GM19193 (cell line): ENCODE measurements around the gene APOL3.
A peak's percentile ranks its signal among the peaks of the same experiment; 100 is the strongest.

Experiments used
- POLR2A ChIP-seq: IDR thresholded peaks from 4 replicates; pipeline ENCODE4 v1.6.1; 2011; ENCODE audit not compliant: insufficient read depth, insufficient read length; ENCODE audit errors: extremely low read depth

The APOL3 gene

DNA sequence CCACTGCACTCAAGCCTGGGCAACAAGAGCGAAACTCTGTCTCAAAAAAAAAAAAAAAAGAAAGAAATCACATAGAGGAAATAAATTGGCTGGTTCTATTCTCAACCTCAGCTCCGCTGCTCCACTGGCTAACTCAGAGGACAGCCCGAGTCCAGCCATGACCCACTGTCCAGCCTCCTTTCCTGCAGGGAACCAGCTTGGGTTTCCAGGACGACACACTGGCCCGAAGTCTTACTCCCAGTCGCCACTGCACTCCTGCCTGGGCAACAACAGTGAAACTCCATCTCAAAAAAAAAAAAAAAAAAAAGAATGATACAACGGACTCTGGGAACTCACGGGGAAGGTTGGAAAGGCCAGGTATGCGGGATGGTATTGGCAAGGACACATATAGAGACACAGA, 31.5 kb downstream of the APOL3 start:
- TF ChIP-seq POLR2A = no peak

DNA sequence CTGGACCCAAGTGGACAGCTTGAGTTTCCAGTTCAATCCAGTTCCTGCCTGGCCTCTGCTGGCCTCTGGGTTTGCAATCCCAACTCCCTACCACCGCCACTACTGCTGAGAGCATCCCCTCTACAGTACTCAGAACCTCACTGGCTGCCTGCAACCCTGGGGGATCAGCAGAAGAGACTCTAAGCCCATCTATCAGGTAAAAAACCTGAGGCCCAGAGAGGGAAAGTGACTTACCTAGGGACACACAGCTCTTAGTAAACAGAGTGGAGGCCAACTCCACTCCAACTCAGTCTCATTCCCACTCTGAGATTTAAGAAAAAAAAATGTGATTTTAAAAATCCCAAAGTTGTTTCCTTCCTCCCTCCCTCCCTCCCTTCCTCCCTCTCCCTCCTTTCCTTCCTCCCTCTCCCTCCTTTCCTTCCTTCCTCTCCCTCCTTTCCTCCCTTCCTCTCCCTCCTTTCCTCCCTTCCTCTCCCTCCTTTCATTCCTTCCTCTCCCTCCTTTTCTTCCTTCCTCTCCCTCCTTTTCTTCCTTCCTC, 34.5 kb downstream of the APOL3 start:
- TF ChIP-seq POLR2A = no peak

DNA sequence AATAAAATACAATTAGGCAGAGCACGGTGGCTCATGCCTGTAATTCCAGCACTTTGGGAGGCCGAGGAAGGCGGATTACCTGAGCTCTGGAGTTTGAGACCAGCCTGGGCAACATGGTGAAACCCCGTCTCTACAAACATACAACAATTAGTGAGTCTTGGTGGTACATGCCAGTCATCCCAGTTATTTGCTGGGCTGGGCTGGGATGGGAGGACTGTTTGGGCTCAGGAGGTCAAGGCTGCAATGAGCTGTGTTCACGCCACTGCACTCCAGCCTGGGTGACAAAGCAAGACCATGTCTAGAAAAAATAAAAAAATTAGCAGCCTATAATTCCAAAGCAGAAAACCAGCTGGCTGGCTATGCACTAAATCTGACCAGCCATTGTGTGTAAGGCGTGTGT, 35.1 kb downstream of the APOL3 start:
- no peak for TF ChIP-seq POLR2A

DNA sequence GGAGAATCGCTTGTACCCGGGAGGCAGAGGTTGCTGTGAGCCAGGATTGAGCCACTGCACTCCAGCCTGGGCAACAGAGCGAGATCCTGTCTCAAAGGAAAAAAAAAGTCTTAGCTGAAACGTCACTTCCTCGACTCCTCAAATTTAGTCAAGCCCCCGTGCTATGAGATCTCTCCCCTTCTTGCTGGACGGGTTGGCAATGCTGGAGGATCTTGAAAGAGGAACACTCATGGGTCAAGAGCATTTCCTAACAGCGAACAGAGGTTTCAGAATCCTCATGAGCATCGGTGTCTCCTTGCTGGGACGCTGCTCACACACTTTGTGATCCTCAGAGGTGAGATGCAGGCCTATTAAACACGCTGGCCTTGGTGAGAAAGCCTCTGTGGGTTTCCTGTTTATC, 35.9 kb downstream of the APOL3 start:
- TF ChIP-seq POLR2A = no peak

DNA sequence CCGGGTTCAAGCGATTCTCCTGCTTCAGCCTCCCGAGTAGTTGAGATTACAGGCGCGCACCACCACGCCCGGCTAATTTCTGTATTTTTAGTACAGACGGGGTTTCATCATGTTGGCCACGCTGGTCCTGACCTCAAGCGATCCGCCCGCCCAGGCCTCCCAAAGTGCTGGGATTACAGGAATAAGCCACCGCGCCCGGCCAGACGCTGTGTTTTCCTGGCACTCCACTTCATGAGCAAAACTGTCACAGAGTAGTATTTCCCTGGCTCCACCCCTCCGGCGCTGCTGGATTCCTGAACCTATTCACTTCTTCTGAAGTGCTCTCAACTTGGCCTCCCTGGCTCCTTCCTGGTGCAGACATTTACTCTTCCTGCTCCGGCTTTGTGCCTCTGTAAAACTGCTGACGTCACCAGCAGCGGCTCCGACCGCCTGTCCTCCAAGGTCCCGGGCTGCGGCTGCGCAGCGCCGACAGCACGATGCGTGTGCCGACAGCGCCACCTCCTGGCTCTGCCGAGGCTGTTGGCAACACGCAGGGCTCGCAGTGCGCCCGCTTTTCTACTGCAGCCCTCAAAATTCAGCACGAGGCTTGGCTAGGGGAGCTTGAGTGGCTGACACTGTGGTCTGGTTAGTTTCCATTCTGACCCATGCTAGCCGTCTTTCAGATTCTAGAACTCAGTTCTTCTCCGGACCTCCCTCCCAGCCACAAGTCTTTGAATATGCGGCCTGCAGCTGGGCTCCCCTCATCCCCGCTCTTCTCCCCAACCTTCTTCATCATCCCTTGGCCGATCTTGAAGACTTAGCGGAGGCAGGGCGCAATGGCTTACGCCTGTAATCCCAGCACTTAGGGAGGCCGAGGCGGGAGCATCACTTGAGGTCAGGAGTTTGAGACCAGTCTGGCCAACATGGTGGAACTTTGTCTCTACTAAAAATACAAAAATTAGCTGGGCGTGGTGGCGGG, 36.6 kb downstream of the APOL3 start:
- peak; percentile 22 for TF ChIP-seq POLR2A

DNA sequence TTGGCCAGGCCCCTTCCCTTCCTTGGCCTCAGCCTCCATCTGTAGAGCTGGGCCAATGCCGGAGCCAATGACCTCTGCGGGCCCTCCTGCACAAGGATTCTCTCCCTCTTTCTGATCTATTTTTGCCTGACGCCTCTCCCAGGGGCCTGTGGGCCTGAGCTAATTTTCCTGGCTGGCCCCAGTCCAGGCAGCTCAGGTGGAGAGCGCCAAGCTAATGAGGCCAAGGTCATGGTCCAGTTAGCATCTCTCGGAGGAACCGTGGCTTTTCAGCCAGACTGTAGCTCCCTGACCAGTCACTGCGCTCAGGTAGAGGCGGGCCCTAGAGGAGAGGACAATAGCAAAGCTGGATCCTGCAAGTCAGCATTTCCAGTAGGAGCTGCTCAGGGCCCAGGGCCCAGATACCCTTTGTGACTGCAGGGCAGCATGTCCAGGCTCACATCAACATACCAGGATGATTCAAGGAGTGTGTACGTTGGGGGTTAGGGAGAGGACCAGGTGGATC, 43.5 kb downstream of the APOL3 start:
- TF ChIP-seq POLR2A = no peak

DNA sequence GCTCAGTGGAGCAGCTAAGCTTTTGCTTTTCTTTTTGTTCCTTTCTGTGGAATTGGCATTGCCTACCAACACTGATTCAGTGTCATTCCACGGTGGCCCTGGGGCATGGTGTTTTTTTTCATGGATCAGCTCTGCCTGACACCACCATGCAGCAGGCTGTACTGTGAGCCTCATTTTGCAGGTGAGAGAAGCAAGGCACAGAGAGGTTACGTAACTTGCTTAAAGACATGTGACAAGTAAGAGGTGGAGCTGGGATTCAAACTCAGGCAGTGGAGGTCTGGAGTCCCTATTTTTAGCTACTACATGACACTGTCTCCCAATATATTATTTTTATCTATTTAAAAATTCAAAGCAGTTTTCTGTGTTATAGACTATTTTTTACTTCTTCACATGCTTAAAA, 44.4 kb downstream of the APOL3 start:
- no peak for TF ChIP-seq POLR2A

DNA sequence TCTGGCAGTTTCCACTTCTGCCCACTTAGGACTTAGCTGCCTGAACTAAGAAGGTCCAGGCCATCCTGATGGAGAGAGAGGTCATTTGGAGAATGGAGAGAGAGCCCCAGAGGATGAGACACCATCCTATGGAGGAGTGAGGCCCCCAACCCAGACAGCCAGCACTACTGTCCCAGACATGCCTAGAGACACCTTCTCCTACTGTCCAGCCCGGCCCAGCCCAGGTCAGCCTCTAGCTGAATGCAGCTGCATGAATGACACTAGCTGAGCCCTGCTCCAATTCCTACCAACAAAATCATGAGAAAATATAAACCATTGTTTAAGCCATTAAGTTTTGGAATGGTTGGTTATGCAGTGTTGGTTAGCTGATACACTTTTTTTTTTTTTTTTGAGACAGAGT, 47.4 kb downstream of the APOL3 start:
- no peak for TF ChIP-seq POLR2A

DNA sequence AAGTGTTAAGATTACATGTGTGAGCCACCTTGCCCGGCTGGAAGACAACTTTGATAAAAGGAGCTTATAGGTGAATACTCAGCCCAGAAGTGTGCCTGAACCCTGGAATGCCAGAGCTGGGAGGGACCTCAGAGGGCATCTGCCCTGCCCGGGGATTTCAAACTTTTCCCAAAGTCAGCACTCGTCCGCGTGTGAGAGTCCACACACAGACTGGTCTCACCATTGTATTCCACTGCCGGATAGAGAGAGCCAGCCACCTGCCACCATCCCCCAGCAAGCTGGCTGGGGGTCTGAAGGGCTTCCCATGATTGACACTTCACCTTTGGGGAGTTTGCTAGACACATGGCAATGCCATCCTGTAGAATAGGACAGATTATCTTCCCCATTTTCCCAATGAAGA, 49.2 kb downstream of the APOL3 start:
- TF ChIP-seq POLR2A = no peak

DNA sequence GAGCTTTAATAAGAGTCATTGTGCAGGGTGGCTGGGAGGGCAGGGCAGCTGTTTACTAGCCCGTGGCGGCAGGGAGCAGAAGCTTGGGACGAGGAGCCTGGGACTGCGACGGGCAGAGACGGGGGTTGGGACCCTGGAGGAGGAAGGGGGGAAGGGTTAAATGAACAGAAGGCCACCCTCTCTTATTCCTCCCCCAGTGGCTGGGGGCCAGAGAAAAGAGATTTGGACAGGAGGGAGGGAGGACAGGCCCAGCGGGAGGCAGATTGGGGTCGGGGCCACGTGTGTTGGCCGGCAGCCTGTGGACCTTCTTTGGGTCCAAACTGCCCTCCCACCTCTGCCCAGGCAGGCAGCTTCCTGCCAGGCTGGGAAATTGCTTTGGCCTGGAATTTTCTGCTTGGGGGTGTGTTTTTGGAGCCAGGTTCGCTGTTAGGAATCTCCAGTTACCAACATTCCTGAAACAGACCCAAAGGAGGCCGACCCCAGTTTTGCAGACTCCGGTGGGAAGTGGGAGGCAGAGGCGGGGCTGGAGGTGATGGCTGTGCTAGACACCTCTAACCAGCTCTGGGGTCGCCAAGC, 50.2 kb downstream of the APOL3 start:
- no peak for TF ChIP-seq POLR2A

DNA sequence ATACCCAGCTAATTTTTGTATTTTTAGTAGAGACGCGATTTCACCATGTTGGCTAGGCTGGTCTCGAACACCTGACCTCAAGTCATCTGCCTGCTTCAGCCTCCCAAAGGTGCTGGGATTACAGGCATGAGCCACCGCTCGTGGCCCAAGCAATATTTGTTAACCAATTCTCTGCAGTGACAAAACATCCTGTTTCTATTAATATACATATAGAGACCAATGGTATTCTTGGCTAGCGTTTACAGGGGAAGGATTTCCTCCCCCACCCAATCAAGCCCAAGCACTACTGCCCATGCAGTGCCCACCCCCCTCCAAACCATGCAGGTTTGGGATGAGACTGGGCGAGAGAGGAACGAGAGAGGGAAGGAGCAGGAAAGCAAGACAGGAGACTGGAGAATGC, 53.1 kb downstream of the APOL3 start:
- TF ChIP-seq POLR2A = no peak

DNA sequence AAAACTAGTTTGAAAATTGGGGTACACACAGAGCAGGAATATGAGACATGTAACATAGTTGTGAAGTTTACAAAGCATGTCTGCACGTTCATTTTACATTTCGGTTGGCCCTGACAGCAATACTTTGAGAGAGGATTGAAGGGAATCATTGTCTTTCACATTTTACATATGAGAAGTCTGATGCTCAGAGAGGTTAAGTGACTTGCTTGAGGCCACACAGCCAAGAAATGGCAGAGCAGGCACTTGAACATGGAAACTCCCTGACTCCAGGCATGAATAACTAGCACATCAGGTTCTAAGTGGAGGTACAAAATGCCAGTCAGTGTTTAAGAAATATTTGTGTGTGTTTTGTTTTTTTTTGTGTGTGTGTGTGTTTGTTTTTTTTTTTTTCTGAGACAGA, 53.6 kb downstream of the APOL3 start:
- no peak for TF ChIP-seq POLR2A

DNA sequence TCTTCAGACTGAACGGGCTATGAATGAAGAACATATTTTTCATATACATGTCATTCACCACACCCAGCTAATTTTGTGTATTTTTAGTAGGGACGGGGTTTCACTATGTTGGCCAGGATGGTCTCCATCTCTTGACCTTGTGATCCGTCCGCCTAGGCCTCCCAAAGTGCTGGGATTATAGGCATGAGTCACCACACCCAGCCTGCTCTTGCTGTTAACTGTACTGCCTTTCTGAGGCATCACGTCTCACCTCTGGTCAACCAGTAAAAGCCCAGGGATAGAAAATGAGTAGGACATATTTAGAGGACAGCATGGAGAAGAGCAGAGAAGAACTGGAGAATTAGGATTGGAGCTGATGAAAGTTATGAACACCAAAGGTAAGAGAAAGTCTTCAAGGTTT, 55.6 kb downstream of the APOL3 start:
- TF ChIP-seq POLR2A = no peak

DNA sequence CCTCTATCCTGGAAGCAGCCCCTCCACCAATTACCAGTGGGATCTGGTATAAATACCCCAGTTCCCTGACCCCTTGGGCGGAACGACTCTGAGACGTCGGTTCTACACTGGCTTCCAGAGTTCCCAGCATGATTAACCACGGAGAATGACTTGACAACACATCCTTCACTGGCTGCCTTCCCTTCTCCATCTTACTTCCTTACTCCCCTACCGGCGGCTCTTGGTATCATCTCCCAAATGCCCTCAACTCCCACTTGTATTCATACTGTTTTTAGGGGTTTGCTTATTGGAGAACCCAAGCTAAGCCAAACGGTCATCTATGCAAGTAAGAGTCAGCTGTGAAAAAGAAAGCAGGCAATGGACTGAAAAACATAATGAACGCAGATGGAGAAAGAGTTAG, 56.1 kb downstream of the APOL3 start:
- no peak for TF ChIP-seq POLR2A

DNA sequence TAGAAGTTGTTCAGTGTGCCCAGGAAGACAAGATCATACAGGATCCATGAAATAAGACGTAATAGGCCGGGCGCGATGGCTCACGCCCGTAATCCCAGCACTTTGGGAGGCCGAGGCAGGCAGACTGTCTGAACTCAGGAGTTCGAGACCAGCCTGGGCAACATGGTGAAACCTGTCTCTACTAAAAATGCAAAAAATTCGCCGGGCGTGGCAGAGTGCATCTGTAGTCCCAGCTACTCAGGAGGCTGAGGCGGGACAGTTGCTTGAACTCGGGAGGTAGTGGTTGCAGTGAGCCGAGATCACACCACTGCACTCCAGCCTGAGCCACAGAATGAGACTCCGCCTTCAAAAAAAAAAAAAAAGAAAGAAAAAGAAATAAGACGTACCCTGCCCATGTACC, 56.7 kb downstream of the APOL3 start:
- no peak for TF ChIP-seq POLR2A

DNA sequence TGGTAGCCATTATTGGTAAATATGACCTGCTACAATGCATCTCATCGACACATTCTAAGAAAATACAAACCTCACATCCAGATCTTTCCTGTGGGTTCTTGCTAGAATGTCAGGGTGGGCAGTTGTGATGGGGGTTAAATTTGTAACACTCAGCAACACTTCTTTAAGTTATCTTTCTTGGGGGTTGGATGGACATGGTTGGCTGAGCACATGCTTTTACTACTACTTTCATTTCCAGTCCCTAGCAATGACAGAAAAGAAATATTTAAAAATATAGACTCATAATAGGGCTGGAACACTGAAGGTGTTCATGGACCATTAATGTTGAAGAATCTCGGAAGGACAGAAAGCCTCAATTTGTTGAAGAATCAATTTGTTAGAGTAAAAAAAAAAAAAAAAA, 57.6 kb downstream of the APOL3 start:
- TF ChIP-seq POLR2A = no peak
